HG03565 (cell line): ENCODE data around the gene EPS15.

Source experiments
- ATAC-seq: cut with Tn5 transposase; IDR thresholded peaks from one replicate; pipeline ENCODE4 v1.9.1; 2021; ENCODE audit warnings: mild to moderate bottlenecking, moderate library complexity; ENCODE audit not compliant: unreplicated experiment

The EPS15 gene

GRCh38 chr1:51515982-51516648 is 3.0 kb downstream of the EPS15 start:
- no peak for ATAC-seq

GRCh38 chr1:51515312-51515960 is 3.6 kb downstream of the EPS15 start:
- ATAC-seq, result no peak

DNA sequence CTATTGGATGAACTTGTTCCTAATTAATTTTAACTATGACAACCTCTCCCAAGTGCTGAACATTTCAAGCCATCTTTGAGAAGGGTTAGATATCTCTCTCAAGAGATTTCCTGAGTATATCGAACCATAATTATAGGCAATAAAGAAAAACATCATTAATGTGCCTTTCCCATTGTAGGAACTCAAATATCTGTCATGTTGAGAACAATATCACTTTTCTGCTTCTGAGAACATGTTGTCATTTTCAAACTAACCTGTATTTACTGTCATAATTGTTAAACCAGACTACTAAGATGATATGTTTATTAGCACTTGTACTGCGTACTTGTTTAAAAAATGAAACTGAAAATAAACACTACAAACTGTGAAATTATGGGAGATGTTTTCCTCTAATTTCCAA is 4.3 kb downstream of the EPS15 start:
- ATAC-seq, result no peak

DNA sequence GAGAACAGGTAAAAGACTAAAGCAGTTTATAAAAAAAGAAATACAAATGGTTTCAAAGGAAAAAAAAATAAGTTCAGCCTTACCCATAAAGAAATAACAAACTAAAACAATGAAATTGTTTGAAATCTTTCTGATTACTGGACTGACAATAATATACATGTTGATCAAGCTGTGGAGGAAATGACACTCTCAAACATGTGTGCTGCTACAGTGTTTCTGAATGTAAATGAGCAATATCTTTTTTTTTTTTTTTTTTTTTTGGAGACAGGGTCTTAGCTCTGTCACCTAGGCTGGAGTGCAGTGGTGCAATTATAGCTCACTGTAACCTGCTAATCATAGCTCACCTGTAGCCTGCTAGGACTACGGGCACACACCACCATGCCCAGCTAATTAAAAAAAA is 6.5 kb downstream of the EPS15 start:
- no peak for ATAC-seq

- ATAC-seq, result no peak
Measured at GRCh38 chr1:51512120-51512519, 6.9 kb downstream of the EPS15 start.

DNA sequence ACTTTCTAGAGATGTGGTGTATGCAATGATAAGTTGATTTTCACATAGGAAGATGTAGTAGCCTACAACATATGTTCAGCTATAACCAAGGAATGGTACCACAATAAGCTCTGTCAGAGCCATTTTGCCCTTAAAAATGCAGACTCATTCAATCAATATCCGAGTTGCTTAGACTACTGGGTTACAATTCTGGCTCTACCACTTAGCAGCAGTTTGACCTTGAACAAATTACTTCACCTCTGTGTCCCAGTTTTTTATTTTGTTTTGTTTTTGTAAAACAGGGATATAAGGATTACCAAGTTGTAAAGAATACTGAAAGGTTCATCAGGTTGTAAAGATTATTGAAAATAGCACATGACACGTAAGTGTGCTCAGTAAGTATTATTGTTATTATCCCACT is 9.3 kb downstream of the EPS15 start:
- ATAC-seq, result no peak

GRCh38 chr1:51506537-51506936 is 12.5 kb downstream of the EPS15 start:
- no peak for ATAC-seq

- peak; percentile 48 for ATAC-seq
Measured at GRCh38 chr1:51504806-51505525, 14.1 kb downstream of the EPS15 start.

DNA sequence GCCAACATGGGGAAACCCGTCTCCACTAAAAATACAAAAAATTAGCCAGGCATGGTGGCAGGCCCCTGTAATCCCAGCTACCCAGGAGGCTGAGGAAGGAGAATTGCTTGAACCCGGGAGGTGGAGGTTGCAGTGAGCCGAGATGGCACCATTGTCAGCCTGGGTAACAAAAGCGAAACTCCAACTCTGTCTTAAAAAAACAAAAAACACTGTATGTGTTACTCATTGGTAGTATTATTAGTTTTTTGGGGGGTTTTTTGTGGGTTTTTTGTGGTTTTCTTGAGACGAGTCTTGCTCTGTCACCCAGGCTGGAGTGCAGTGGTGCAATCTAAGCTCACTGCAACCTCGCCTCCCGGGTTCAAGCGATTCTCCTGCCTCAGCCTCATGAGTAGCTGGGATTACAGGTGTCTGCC is 17.8 kb downstream of the EPS15 start:
- ATAC-seq, result peak; percentile 40

DNA sequence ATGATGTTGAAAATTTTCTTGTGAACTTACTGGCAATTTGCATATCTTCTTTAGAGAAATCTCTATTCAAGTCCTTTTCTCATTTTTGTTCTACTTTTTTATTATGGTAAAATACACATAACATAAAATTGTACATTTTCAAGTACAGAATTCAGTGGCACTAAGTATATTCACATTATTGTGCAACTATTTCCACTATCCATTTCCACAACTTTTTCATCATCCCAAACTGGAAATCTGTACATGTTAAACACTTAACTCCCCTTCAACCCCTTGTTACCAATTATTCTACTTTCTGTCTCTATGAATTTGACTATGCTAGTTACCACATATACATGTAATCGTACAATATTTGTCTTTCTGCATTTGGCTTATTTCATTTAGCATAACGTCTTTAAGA is 19.4 kb downstream of the EPS15 start:
- no peak for ATAC-seq

- no peak for ATAC-seq
Measured at GRCh38 chr1:51498924-51499323, 20.1 kb downstream of the EPS15 start.

- ATAC-seq, result no peak
Measured at GRCh38 chr1:51497340-51497739, 21.7 kb downstream of the EPS15 start.

DNA sequence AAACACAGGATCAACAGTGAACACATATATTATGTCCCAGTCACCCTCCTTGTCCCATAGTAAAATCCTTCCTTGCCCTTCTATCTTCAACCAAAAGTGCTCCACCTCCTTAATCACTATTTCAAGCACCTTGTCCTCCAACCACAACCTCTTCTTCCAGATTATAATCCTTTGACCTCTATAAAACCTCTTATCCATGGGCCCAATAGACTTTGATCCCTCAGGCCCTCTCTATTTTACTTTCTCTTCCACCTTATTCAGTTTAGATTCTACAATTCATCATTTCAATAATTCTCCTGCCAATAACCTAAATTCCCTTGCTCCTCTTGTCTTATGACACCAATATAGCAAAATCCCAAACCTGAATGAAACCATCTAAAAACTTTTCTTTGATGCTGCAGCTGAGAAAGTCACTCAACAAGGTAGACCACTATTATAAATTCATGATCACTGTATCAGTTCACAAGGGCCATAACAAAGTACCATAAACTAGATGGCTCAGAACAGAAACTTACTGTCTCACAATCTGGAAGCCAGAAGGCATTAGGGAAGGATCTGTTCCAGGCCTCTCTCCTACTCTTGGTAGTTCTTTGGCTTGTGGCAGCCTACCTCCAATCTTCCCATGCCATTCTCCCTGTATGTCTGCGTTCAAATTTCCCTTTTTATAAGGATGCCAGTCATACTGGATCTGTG is 24.8 kb downstream of the EPS15 start:
- no peak for ATAC-seq

- ATAC-seq, result no peak
Measured at GRCh38 chr1:51491166-51491981, 27.7 kb downstream of the EPS15 start.

DNA sequence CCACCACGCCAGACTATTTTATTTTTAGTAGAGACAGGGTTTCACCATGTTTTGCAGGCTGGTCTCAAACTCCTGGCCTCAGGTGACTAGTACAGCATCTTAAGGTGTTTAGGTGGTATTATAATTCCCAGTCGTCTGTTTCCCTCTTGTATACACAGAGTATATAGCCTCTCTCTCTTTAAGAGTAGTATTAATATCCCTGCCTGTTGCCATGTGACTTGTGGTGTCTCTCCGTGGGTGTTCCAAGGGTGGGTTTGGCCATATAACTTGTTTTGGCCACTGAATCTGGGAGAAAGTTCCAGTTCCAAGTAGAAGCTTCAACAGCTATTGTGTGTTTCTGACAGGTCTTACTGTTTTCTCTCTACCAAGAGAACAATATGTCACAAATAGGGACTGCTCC is 29.6 kb downstream of the EPS15 start:
- ATAC-seq, result no peak

DNA sequence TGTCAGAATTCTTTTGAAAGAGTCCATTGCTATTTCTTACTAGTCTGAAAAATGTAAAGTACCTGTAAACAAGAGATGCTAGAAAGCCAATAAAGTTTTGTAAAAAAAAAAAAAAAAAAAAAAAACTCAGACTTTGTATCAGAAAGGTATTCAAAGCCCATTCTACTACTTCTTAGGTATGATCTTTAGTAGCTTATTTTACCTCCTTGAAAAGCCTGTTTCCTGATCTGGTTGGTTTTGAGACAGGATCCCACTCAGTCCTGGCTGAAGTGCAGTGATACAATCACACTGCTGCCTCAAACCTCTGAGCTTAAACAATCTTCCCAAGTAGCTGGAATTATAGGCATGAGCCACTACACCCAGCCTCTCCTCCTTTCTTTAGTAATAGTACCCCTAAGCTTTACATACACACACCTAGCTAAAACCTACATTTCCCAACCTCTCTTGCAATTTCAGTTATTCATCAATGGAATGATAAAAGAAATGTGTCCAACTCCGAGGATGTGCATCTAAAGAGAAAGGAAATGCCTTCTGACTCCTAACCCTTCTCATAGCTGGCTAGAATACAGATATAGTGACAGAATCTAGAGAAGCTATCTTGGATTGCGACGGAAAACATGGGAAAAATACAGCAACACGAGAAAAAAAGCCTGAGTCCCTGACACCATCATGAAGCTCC is 30.6 kb downstream of the EPS15 start:
- no peak for ATAC-seq

DNA sequence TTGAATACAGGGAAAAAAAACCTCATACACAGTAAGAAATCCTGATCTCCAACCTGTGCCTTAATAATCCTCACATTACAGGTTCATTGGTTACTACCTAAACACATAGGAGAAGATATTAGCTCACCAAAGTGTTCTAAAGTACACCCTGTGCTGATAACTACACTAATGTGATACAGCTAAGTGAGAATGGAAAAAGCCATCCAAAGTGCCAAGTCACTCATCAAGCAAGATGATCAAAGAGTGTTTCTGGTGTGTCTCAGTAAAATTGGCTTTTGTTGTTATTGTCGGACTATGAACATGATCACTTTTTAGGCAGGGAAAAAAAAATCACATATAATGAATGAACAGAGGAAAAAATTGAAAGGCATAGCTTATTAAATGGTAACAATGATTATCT is 31.4 kb downstream of the EPS15 start:
- ATAC-seq, result no peak

DNA sequence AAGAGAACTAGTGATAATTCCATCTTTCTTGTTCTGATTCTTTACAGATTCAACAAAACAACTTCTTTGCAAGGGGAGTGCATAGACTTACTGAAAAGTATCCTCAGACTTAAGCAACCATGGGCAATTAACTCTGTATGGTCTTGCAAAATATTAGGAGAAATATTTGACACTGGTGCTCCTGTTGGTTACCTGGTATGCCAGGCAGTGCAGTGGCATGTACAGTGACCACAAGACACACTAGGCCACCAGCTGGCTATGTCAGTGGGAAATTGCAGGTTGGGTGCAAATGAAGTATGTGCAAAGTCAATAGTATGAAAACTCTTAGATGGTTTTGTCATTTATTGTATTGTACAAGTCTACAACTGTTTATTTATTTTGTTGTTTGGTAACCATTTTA is 34.5 kb downstream of the EPS15 start:
- ATAC-seq, result no peak

DNA sequence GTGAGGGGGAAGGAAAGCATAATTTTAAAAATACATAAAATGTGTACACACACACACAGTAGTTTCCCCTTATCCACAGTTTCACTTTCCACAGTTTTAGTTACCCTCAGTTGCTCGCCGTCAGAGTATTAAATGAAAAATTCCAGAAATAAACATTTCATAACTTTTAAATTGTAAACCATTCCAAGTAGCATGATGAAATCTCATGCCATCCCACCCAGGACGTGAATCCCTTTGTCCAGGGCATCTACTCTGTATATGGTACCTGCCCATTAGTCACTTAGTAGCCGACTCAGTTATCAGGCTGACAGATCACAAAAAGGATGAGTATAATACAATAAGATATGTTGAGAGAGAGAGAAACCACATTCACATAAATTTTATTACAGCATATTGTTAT is 36.2 kb downstream of the EPS15 start:
- no peak for ATAC-seq
